Progenitor cell of endocrine pancreas (in vitro differentiated cells): ENCODE measurements around the gene RCOR3. TPM values are rescaled to one million over a fixed set of nuclear protein-coding genes. Genes with fewer than 3 reads are reported as not detected.
"Not testable (repeated sequence)": the region's sequence is repeated elsewhere in the genome, so short reads cannot be mapped to it uniquely, and the experiment has no call there.

Experiments used
- DNase-seq: peaks from one replicate; pipeline ENCODE4 v3.0.0; 2021; ENCODE audit warnings: low spot score; ENCODE audit not compliant: unreplicated experiment
- H3K27ac Mint-ChIP-seq: 2 replicates; pipeline ENCODE4 v1.8.0; 2021; ENCODE audit warnings: mild to moderate bottlenecking, moderate library complexity, mixed read lengths
- H3K27me3 Mint-ChIP-seq: 2 replicates; pipeline ENCODE4 v1.8.0; 2021; ENCODE audit warnings: mixed read lengths
- H3K36me3 Mint-ChIP-seq: 2 replicates; pipeline ENCODE4 v1.8.0; 2022; ENCODE audit warnings: mixed read lengths; ENCODE audit not compliant: insufficient read depth
- H3K4me1 Mint-ChIP-seq: 2 replicates; pipeline ENCODE4 v1.8.0; 2021; ENCODE audit warnings: low read depth, mixed read lengths
- H3K4me3 Mint-ChIP-seq: 2 replicates; pipeline ENCODE4 v1.8.0; 2021; ENCODE audit warnings: low read depth, mild to moderate bottlenecking, moderate library complexity, mixed read lengths
- H3K9me3 Mint-ChIP-seq: 2 replicates; pipeline ENCODE4 v1.8.0; 2021; ENCODE audit warnings: low read depth, mixed read lengths
- total RNA-seq: library from RNA; stranded (reverse); gene quantifications from 2 replicates; pipeline ENCODE4 v1.2.1, GENCODE V29; 2021
- TF ChIP-seq, protein P1 (sequence below): fragments of 200-600 bp; sonication (generic); IDR thresholded peaks from one replicate; pipeline ENCODE4 v1.5.0; 2021; ENCODE audit warnings: antibody characterized with exemption, mild to moderate bottlenecking; ENCODE audit not compliant: unreplicated experiment

The RCOR3 gene
- total RNA-seq, 1 donor from 2014 or later = 63.0 TPM

DNA sequence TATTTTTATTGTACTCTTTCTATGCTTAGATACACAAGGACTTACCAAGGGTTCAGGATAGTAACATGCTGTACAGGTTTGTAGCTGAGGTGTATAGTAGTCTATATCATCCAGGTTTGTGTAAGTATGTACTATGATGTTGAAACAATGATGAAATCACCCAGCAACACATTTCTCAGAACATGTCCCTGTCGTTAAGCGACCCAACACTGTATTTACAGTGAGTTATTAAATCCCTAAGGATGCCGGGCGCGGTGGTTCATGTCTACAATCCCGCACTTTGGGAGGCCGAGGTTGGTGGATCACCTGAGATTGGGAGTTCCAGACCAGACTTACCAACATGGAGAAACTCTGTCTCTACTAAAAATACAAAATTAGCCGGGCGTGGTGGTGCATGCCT, 21.6 kb upstream of the RCOR3 start:
- no peak for DNase-seq
- TF ChIP-seq, protein P1, sequence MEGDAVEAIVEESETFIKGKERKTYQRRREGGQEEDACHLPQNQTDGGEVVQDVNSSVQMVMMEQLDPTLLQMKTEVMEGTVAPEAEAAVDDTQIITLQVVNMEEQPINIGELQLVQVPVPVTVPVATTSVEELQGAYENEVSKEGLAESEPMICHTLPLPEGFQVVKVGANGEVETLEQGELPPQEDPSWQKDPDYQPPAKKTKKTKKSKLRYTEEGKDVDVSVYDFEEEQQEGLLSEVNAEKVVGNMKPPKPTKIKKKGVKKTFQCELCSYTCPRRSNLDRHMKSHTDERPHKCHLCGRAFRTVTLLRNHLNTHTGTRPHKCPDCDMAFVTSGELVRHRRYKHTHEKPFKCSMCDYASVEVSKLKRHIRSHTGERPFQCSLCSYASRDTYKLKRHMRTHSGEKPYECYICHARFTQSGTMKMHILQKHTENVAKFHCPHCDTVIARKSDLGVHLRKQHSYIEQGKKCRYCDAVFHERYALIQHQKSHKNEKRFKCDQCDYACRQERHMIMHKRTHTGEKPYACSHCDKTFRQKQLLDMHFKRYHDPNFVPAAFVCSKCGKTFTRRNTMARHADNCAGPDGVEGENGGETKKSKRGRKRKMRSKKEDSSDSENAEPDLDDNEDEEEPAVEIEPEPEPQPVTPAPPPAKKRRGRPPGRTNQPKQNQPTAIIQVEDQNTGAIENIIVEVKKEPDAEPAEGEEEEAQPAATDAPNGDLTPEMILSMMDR = no peak
- Mint-ChIP-seq H3K4me3 (no peak overlapping the region), H3K27ac (no peak overlapping the region), H3K4me1 (no peaks in the 10 kb centered on the region), H3K36me3 (peaks cover 2% of the 10 kb centered on the region), H3K27me3 (no peaks in the 10 kb centered on the region), H3K9me3 (peaks cover 8% of the 10 kb centered on the region)

DNA sequence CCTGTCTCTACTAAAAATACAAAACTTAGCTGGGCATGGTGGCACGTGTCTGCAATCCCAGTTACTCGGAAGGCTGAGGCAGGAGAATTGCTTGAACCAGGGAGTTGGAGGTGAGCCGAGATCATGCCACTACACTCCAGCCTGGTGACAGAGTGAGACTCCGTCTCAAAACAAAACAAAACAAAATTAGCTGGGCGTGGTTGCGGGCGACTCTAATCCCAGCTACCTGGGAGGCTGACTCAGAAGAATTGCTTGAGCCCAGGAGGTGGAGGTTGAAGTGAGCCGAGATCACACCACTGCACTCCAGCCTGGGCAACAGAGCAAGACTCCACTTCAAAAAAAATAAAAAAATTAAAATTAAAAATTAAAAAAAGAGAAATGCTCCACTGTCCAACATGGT, 18.6 kb upstream of the RCOR3 start:
- DNase-seq, H3K4me3 Mint-ChIP-seq, H3K36me3 Mint-ChIP-seq, H3K27me3 Mint-ChIP-seq, H3K4me1 Mint-ChIP-seq, H3K9me3 Mint-ChIP-seq, H3K27ac Mint-ChIP-seq: not testable (repeated sequence)

DNA sequence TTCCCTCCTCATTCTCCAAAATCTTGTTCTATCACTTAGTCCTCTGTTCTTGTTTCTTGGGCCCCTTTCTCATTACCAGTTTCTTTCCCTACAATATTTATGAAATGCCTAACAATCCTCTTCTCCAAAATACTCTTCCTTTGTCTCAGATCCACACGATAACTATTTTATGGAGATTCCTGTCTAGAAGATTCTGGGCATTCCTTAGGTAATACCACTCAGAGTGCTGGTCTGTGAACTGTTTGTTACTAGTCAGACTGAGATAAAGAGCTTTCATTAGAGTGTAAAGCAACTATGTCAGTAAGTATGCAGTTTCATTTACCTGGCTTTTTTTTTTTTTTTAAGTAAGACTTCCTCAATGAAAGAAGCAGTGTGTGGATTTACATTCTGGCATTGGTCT, 18.1 kb upstream of the RCOR3 start:
- peaks cover 8% of the 10 kb centered on the region for H3K9me3 Mint-ChIP-seq
- H3K27me3 Mint-ChIP-seq = no peaks in the 10 kb centered on the region
- H3K4me1 Mint-ChIP-seq = no peaks in the 10 kb centered on the region
- no peak for DNase-seq
- peaks cover 2% of the 10 kb centered on the region for H3K36me3 Mint-ChIP-seq
- TF ChIP-seq, protein P1 = no peak
- no peak overlapping the region for H3K4me3 Mint-ChIP-seq
- no peak overlapping the region for H3K27ac Mint-ChIP-seq

DNA sequence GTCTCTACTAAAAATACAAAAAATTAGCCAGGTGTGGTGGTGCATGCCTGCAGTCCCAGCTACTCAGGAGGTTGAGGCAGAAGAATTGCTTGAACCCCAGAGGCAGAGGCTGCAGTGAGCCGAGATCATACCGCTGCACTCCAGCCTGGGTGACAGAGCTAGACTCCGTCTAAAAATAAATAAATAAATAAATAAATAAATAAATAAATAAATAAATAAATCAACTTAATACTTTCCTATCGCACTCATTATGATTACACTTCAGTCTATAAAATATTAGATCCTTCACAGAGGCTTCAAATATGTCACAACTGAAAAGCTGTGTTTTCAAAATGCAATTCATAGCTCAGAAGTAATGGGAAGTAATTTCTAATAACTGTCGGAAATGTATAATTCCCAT, 15.5 kb upstream of the RCOR3 start:
- DNase-seq, H3K27me3 Mint-ChIP-seq, H3K4me3 Mint-ChIP-seq, H3K9me3 Mint-ChIP-seq, H3K27ac Mint-ChIP-seq, H3K36me3 Mint-ChIP-seq: not testable (repeated sequence)
- peaks cover 15% of the 10 kb centered on the region for H3K4me1 Mint-ChIP-seq

DNA sequence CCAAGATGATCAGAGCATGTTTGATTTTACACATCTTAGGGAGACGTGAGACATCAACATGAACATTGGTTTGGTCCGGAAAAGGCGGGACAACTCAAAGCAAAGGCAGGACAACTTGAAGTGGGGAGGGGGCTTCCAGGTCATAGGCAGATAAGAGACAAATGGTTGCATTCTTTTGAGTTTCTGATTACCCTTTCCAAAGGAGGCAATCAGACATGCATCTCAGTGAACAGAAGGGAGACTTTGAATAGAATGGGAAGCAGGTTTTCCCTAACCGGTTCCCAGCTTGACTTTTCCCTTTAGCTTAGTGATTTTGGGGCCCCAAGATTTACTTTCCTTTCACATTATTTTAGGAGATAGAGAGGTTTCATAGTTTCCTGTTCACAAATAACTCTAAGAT, 12.6 kb upstream of the RCOR3 start:
- H3K4me1 Mint-ChIP-seq = peaks cover 15% of the 10 kb centered on the region
- not testable (repeated sequence) for H3K27me3 Mint-ChIP-seq, H3K9me3 Mint-ChIP-seq, H3K4me3 Mint-ChIP-seq, H3K36me3 Mint-ChIP-seq, DNase-seq
- peak overlapping the region; percentile 14 for H3K27ac Mint-ChIP-seq

DNA sequence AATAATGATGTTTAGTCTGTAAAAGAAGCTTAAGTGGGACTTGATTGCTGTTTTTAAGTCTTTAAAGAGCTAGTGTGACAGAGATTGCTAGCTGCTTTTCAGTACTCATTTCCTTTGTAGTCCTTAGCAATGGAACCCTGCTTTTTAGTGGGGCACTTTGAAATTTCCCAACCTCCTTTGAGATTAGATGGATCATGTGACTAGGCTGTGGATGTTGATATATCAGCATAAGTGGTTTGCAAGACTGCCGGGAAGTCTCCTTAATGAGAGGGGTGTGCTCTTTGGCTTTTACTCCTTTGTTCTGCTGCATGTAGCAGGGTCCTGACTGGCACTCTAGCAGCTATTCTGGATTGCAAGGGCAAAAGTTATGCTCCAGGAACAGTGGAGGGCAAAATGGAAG, 11.2 kb upstream of the RCOR3 start:
- no peak overlapping the region for H3K4me3 Mint-ChIP-seq
- no peak overlapping the region for H3K27ac Mint-ChIP-seq
- H3K9me3 Mint-ChIP-seq = no peaks in the 10 kb centered on the region
- TF ChIP-seq, protein P1 = no peak
- H3K4me1 Mint-ChIP-seq = peaks cover 15% of the 10 kb centered on the region
- no peaks in the 10 kb centered on the region for H3K27me3 Mint-ChIP-seq
- no peaks in the 10 kb centered on the region for H3K36me3 Mint-ChIP-seq
- no peak for DNase-seq

DNA sequence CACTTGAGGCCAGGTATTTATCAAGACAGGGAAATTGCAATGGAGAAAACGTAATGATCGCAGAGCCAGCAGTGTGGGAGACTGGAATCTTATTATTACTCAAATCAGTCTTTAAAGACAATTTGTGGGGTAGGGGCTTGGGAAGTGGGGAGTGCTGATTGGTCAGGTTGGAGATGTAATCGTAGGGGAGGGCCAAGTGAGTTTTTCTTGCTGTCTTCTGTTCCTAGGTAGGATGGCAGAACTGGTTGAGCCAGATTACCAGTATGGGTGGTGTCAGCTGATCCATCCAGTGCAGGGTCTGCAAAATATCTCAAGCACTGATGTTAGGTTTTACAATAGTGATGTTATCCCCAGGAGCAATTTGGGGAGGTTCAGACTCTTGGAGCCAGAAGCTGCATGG, 9.6 kb upstream of the RCOR3 start:
- H3K4me3 Mint-ChIP-seq, H3K36me3 Mint-ChIP-seq: not testable (repeated sequence)

More for the DNA sequence above, 9.6 kb upstream of the RCOR3 start:
- peaks cover 15% of the 10 kb centered on the region for H3K4me1 Mint-ChIP-seq
- H3K27ac Mint-ChIP-seq, DNase-seq, H3K9me3 Mint-ChIP-seq, H3K27me3 Mint-ChIP-seq: not testable (repeated sequence)
